Hepatocyte (in vitro differentiated cells): ENCODE measurements around the gene C1orf21.

Experiments
- CTCF ChIP-seq: fragments of 200-600 bp; sonication (generic); IDR thresholded peaks from 2 replicates; pipeline ENCODE4 v1.5.1; 2016; ENCODE audit warnings: antibody characterized with exemption, mild to moderate bottlenecking; ENCODE audit not compliant: poor library complexity
- EZH2phosphoT487 ChIP-seq: fragments of 200-600 bp; sonication (generic); IDR thresholded peaks from one replicate; pipeline ENCODE4 v1.6.1; 2018; ENCODE audit warnings: antibody characterized with exemption, mild to moderate bottlenecking, low read depth, moderate library complexity; ENCODE audit not compliant: unreplicated experiment, severe bottlenecking

- TF ChIP-seq CTCF: no peak
- no peak for TF ChIP-seq EZH2phosphoT487
Observed at GRCh38 chr1:184350573-184350972, 36.3 kb upstream of the C1orf21 start.
